NCI-H524 treated with DMSO at 0.1 percent for 48 hours (cell line): ENCODE results near the gene PEX10.

Source experiments
- DNase-seq: peaks from one replicate; lab custom pipeline; 2025; lab: John Stamatoyannopoulos, UW

PEX10 gene

DNA sequence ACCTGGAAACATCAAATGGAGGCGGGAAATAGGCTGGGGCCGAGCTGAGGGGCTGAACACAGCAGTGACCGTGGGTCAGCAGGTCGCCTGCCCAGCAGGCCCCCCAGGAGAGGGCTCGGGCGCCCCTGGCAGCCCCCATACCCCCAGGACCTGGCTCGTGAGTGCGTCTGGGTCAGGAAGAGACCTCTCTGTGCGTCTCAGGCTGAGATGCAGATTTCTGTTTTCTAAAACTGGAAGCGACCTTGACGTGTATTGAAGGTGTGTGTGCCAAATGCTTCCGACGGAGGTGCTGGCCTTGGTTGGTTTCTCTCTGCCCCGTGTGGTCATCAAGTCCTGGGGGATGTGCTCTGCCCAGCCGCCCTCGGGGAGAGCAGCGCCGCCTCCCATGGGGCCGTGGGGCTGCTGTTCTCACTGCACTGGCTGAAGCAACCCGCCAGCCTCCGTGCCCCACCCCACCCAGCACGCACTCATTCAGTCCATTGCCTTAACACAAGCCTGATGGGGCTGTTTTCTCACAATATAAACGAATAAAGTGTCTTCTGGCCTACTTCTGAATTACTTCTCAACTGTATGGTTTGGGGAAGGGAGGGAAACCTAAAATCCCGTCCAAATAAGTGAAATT, 7.4 kb downstream of the PEX10 start:
- DNase-seq: no peak

DNA sequence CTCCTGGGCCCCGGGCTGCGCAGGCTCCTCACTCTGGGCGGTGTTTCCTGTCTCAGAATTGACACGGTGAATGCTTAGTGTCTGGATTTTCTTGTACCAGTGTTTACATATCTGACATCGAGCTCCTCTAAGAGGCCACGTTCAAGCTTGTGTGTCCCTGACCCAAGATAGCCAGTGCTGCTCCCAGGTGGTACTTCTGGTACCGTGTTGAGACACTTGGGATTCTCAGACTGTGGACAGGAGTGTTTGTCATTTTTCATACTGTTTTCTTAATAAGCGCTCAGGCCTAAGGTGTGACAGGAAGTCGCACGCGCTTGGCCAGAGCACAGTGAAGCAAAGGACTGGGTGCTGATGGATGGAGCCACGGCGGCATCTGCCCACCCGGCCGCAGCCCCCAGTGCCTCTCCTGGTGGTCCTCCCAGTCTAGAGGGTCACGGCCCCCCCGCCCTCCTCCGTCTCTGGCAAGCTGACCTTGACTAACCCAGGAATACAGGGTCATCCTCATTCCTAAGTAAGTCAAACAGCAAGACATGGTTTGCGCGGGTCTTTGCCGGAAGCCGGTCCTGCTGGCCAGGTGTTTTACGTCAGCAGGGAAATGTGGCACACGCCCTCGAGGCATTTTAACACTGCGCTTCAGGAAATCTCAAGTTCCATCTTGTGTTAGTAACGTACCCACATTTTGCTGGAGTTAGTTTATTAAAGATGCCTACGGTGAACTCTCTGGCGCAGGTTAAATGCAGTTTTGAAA, 8.0 kb downstream of the PEX10 start:
- no peak for DNase-seq

DNA sequence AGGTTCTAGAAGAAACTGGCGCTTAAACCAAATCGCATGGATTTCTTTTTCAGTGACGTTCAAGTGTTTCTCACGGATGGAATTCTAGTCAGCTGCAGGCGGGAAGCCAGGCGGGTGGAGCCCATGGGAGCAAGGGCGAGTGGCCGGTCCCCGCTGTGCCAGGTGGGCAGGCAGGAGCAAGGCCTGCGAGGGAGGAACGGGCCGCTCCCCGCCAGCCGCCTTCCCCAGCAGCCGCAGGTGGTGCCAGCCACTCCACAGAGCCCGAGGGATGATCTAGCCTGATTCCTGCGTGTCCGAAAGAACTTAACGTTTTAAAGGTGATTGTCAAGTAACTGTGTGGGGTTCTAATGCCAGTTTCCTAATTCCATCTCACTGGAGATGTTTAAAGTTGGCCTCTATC, 9.1 kb downstream of the PEX10 start:
- no peak for DNase-seq

DNA sequence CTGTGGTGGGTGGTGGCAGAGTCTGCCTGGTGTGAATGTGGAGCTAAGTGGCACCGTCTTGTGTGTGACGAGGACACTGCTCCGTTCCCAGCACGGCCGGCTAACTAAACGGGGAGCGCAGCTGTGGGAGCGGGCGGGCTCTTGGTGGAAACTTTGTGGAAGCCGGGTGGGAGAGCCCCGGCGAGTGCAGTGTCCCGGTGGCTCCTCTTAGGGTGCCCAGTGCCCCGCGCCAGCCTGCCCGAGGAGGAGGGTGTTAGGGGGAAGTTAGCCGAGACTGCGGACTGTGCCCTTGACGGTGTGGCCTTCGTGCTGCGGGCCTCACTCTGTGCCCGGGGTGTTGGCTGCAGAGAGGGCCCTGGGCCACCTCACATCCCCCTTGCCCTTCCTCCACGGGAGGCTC, 9.9 kb downstream of the PEX10 start:
- DNase-seq: no peak

DNA sequence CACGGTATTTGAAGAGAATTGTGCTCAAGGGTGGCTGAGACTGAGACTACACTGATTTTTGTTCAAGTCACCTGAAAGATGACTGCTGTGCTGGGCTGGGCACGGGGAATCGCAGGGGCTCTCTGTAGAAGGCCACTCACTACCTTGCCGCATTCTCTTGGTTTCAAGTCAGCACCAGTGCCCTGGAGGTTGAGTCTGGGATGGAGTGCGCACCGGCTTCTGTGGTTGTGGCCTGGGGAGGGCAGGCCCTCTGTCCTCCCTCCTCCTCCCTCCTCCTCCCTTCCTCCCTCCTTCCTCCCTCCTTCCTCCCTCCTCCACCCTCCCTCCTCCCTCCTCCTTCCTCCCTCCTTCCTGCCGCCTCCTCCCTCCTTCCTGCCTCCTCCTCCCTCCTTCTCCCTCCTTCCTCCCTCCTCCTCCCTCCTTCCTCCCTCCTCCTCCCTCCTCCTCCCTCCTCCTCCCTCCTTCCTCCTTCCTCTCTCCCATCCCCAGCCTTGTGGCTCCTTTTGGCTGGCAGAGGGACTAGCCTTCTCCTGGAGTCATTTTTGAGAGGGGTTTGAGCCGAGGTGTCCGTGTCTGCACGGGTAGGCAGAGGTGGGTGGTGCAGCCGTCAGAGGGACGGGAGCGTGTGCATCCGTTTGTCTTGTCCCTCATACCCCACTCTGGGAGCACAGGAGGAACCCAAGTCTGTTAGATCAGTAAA, 11.3 kb downstream of the PEX10 start:
- no peak for DNase-seq

DNA sequence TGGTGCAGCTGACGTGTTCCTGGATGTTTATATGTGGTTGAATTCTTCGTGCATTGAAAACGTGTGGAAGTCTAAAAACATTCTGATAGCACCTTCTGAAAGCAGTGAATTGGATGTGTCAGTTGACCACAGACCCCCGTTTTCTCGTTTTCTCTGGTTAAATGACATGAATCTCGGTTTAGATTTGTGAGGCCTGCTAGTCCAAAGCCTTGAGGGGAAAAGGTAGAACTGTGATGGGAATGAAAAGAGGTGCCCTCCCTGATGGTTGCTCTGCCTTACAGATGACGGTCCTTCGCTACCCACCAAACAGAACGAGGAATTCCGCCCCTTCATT, 11.8 kb downstream of the PEX10 start:
- no peak for DNase-seq

DNA sequence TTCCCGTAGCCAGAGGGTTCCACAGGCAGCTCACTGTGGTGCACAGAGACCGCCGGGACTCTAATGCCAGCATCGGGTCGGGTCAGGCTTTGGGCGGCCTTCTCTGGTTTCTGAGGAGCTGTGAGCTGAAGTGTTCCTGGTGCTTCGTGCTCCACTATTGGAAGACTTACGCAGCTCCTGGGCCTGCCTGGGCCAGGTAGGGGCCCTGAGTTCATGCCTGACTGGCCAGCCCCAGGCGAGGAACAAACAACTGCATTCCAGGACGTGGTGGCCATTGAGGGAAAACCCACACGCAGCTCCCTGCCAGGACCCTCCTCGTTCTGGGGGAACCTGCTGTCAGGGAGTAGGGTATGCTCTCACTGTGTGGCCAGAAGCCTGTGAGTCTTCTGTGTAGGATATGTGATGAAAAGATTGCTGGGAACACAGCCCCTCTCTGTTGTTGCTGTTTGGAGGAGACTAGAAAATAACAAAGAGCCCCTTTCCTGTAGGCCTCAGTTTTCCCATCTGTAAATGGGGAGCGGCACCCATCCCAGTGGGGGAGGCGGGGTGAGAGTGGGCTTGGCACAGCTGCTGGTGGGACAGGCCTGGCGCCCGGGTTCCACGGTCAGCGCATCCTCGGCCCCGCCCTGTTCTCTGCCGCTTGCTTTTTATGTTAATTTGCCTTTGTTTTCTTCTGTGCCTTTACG, 12.3 kb downstream of the PEX10 start:
- no peak for DNase-seq

DNA sequence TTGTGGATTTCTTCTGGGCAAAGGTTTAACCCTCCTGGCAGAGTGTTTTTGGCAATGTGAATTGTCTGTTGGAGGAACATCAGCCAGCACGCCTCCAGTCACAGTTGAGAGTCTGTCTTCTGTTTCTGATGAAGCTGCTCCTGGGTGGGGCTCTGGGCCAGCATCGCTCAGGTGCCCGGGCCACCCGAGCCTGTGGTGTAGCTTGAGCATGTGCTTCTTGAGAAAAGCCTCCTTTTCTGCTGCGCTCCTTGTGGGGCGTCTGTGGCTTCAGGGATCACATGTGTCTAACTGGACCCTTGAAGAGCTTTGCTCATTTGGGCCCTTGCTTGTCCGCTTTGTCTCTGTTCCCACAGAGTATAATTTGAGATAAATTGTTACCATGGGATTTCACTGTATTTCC, 13.5 kb downstream of the PEX10 start:
- DNase-seq: no peak

DNA sequence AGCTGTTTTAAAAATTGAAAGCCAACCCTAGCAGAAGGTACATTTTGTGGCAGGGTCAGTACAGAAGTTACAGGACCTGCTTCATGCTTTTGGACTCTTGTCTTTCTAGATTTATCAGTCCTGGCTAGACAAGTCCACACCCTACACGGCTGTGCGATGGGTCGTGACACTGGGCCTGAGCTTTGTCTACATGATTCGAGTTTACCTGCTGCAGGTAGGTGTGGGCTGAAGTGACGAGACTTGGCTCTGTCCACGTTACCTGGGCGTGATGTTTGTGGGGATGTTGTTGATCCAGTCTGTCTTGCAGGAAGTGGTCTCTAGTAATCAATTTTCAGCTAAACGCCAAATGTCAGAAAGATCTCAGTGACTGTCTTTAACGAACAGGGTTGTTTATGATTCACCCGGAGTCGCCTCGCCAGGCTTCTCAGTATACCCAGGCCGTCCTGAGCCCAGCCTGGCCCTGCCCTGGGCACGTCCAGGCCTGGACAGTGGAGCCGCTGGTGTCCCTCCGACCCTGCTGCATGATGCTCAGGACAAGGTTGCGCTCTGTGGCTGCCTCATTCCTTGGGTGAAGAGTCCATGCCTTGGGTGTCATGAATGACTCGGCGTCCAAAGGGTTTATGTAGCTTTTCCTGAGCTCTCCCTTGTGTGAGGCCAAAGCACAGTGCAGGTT, 15.2 kb downstream of the PEX10 start:
- no peak for DNase-seq

DNA sequence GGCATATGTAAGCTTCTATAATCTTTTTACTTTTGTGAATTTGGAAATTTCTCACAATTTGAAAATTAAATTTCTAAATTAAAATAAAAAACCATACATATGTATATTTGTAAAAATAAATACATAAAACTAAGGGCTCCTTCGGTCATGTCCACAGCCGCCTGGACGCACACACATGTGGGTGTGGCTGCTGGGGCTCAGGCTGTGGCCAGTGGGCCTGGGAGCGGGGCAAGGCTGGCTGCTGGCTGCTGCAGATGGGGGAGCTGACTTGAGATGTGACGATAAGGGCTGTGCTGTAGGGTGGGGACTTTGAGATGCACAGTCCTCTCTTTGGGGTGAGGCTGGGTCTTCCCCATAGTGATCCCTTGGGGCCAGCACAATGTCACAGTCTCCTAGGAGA, 15.9 kb downstream of the PEX10 start:
- DNase-seq: no peak

DNA sequence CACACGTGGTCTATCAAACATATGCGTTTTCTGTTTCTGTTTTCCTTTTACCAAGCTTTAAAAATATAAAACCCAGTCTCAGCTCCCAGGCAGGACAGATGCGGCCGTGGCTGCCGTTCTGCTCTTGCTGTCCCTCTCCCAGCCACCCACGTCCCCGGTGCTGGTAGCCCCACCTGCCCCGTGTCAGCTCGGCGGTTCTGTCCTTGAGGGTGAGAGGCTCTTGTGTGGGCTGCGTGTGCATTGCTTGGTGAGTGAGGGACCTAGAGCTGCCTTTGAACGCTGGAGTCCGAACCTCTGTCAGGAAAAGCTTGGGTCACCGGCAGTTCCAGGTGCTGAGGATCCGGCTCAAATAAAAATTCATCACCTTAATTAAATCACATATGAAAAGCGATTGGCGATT, 16.3 kb downstream of the PEX10 start:
- no peak for DNase-seq

DNA sequence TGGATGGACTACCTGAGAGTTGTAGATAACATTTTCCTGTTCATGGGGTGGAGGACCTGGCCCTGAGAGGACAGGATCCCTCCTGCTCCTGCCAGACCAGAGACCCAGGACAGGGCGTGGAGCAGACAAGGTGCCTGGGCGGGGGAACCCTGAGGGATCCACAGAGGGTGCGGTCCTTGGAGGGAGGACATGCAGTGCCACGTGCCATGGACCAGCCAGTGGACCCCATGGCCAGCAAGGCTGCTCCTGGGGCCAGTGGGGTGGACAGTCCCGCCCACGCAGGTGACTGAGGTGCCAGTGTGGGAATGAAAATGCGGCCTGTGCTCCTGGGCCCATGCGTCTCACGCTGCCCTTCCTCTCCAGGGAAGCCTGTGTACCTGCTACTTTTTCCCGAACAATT, 17.1 kb downstream of the PEX10 start:
- no peak for DNase-seq

DNA sequence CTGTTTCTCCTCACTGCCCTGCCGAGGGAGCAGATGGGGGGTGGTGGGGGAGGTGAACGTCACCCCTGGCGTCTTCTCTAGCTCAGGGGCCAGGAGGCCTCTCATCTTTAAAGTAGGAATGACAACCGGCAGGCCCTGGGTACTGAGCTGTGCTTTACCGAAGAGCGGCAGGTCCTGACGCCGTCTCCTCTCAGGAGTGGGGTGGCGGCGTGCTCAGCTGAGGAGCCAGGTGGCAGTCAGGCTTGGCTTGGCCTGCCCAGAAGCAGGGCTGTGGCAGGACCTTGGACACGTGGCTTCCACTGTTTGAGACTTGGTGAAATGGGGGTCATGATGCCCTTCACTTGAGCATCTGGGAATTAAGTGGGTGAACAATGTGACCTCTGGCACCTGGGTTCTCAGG, 17.6 kb downstream of the PEX10 start:
- DNase-seq: no peak

DNA sequence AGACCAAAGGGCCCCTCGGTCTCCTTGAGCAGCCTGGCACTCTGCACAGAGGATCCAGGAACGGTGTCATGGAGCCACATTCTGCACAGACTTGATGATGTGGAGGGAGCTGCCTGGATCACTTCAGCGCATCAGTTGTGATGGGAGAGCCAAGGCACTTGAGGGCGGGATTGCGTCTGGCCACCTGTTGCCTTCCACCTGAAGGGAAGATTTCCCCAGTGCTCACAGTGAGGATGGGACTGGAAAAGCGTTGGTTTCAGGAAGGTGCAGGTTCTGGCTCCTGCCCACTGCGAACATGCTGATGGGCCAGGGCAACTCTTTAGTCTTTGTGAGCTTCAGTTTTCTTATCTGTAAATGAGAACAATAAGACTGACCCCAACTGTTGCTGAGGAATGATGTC, 18.1 kb downstream of the PEX10 start:
- no peak for DNase-seq

DNA sequence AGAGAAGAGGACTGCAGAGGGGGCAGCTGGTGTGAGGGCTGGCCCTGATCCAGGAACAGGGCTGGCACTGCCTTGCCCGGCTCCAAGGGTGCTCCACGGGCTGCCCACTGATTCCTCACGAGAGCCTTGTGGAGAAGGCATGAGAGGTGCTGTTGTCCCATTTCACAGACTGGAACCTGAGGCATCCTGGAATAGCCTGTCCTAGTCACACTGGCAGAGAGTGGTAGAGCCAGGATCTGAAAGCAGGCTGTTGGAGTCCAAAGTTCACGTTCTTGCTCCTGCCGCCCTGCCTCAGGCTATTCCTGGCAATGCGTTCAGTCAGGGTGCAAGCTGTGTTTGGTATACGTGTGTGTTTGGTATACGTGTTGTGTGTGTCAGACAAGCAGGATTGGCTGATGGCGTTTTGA, 18.9 kb downstream of the PEX10 start:
- DNase-seq: no peak

DNA sequence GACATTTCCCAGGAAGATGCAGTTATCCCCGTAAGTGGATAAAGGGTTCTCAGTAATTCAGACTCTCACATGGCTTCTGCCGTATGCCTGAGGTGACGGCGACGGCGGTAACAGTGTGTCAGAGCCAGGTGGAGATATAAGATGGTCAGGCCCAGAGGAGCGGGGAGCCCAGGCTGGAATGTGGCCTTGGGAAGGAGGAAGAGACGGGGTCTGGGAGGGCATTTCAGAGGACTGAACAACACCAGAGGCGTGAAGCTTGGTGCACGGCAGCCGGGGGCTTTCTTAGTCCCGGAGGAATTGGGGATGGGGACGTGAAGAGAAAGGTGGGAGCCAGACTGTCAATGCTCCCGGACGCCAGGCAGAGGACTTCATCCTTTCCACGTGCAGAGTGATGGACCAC, 19.7 kb downstream of the PEX10 start:
- DNase-seq: no peak

DNA sequence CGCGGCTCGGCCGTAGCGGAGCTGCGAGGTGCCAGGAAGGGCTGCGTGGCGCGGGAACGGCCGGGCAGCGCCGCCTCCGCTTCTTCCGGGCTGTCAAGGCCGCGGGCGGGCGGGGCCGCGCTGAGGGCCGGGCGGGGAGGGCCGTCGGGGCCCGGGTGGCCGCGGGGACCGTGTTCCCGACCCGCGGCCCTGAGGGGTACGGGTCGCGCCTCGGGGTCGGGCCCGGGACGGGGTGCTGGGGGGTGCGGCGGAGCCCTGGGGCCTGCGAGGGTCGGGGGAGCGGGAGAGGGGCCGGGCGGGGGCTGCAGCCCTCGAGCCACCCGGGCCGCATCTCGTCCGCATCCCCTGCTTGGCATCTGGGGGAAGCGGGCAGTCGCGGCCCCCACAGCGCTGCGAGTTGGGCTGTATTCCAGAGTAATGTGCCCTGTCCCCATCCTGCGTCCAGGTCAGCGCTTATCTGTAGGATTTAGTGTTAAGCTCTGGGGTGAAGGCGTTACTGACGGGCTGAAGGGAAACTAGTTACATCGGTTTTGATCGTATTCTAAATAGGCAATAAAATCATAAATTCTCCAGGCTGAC, 20.3 kb downstream of the PEX10 start:
- no peak for DNase-seq

DNA sequence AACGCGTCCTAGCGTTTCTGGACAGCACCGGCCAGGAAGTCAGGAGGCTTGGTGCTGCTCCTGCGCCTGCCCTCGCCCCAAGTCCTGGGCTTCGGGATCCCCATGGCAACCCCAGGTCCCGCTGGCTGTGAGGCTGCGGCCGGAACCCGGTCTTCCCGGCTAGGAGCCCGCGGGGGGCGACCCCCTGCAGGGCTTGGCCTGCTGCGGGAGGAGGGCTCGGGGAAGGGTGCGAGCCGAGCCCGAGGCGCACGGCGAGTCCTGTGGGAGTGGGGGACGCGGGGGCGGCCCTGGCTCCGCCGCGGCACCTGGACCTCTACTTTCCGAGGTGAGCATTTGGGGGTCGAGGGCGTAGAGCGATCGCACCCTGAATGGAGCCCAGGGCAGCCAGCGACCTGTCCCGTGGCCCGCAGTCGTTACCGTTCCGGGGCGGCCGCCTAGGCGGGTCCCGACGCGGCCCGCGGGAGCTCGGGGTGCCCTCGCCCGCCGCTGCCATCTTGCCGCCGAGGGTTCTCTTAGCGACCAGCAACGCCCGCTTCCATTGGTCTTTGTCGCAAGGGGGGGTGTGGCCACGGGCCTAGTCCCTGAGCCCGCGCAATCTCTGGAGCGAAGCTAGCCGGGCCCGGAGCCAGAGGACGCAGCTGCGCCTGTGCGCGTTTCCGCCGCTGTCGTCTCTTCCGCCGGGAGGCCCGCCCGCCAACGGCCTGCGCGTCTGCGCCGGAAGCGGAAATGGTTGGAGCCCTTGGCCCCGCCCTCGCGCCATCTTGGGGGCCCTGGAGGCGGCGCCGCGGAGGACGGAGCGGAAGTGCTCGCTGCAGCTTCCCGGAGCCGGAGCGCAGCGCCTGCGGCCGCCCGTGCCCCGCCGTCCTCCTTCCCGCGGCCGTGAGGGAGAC, 21.1 kb downstream of the PEX10 start, which contains the start of the genes MORN1 and RER1:
MORN1 (minus strand) TSS at position 514 of the 890 bp plus-strand sequence; CDS start at position 493, 21 bp downstream.
RER1 (plus strand) TSS at position 801 of the 890 bp plus-strand sequence. CDS start 3,950 bp downstream, outside the sequence.
- DNase-seq: peak; percentile 84

DNA sequence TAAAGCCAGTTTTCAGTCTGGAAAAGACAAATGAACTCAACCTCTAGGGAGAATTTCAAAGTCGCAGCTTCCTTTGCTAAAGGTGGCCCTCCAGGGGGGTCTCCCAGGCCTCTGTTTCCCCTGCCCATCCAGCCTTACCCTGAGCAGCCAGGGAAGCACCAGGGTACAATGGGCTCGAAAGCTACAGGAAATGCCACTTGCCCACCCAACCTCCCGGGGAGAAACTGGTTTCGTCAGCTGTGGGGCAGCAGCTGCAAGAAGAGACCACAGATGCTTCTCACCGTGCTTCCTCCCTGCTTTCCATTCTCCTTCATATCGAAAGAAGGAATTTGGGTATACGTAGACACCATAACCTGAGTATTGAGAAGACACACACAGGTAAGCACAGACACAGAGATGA, 22.7 kb downstream of the PEX10 start:
- no peak for DNase-seq

DNA sequence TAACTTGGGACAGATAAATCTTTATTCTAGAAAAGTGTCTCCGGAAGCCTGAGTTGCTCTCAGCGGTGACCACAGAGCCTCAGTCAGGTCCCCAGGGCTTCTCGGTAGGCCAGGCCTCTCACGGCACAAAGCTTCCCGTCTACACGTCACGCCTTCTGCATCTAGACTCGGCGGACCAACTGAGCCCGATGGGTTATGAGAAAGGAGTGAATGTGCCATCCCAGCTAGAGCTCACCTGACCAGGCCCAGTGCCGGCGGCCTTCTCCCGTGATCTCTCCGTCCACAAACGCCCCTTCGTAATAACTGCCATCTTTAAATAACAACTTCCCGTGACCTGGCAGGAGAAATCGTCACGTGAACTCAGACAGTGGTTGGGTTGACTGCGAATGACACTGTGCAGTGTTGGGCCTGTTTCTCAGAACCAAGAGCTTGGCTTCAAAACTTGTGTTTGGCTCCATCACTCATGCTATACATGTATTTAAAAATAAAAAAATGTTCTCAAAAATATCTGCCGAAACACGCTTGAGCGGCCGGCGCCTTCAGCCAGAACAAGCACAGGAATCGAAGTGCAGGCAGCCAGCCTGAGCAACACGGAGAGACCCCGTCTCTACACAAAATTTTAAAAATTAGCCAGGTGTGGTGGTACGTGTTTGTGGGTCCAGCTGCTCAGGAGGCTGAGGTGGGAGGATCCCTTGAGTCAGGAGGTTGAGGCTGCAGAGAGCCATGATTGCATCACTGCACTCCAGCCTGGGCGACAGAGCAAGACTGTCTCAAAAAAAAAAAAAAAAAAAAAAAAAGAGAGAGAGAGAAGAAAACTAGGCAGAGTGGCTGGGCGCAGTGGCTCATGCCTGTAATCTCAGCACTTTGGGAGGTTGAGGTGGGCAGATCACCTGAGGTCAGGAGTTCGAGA, 24.1 kb downstream of the PEX10 start:
- no peak for DNase-seq
